SK-N-SH (cell line): Measurements from ENCODE around the gene TRAK1. TPM values are rescaled to one million over a fixed set of nuclear protein-coding genes. Genes with fewer than 3 reads are reported as not detected.

ENCODE experiments used
- CTCF ChIA-PET: fragments of 300-600, 350-600 bp; formaldehyde crosslinking; extraction: SDS; loops from one replicate; lab custom pipeline; 2021; lab: Yijun Ruan, JAX
- POLR2A ChIA-PET: fragments of 350-600 bp; sonication (Branson Sonifier 250); formaldehyde crosslinking; extraction: SDS; loops from one replicate; lab custom pipeline; 2020; ENCODE audit warnings: antibody characterized with exemption, inconsistent platforms; lab: Yijun Ruan, JAX
- DNase-seq: peaks from one replicate; pipeline ENCODE4 v3.0.0; 2012
- H2AFZ ChIP-seq: fragments of 200-600 bp; sonication (generic); 2 replicates; pipeline ENCODE4 v1.8.1; 2016; ENCODE audit warnings: antibody characterized with exemption, mild to moderate bottlenecking, low read depth
- H3F3A ChIP-seq: fragments of 200-600 bp; sonication (generic); replicated peaks from 2 replicates; pipeline ENCODE3; 2016; ENCODE audit warnings: antibody characterized with exemption, mild to moderate bottlenecking; ENCODE audit not compliant: insufficient read depth
- H3K27ac ChIP-seq, 2 experiments: fragments of 200-500 bp in 1 of 2; fragments of 200-600 bp in 1 of 2; sonication (Bioruptor generic) in 1 of 2; sonication (generic), shearing (Covaris generic) in 1 of 2; 2 replicates each; pipeline versions ENCODE4 v1.5.1 to v1.6.1; 2014 to 2016; ENCODE audit warnings: low read depth in 2 of 2, inconsistent platforms in 1 of 2, low read length in 1 of 2, mild to moderate bottlenecking in 1 of 2, mixed read lengths in 1 of 2
- H3K27me3 ChIP-seq: fragments of 200-600 bp; sonication (generic), shearing (Covaris generic); 2 replicates; pipeline ENCODE4 v1.6.1; 2016; ENCODE audit warnings: mixed run types; ENCODE audit not compliant: insufficient read depth
- H3K36me3 ChIP-seq, 2 experiments: fragments of 200-500 bp in 1 of 2; fragments of 200-600 bp in 1 of 2; sonication (Bioruptor generic) in 1 of 2; sonication (generic) in 1 of 2; replicated peaks in 1 of 2; 2 replicates each; pipeline versions ENCODE3 to v1.5.1; 2014 to 2016; ENCODE audit warnings: low read length in 1 of 2, mild to moderate bottlenecking in 1 of 2; ENCODE audit not compliant: insufficient read depth in 2 of 2, control insufficient read depth in 1 of 2
- H3K4me1 ChIP-seq, 2 experiments: fragments of 200-500 bp in 1 of 2; fragments of 200-600 bp in 1 of 2; sonication (Bioruptor generic) in 1 of 2; sonication (generic), shearing (Covaris generic) in 1 of 2; 2 replicates each; pipeline versions ENCODE4 v1.5.1 to v1.6.1; 2014 to 2016; ENCODE audit warnings: low read depth in 1 of 2, low read length in 1 of 2, mixed run types in 1 of 2; ENCODE audit not compliant: insufficient read depth in 2 of 2, control insufficient read depth in 1 of 2
- H3K4me2 ChIP-seq: fragments of 200-600 bp; sonication (generic), shearing (Covaris generic); 2 replicates; pipeline ENCODE4 v1.6.1; 2017; ENCODE audit warnings: mixed run types
- H3K4me3 ChIP-seq, 2 experiments: fragments of 200-500 bp in 1 of 2; fragments of 200-600 bp in 1 of 2; sonication (Bioruptor generic) in 1 of 2; sonication (generic), shearing (Covaris generic) in 1 of 2; 2 replicates each; pipeline versions ENCODE4 v1.5.1 to v1.8.1; 2014 to 2016; ENCODE audit warnings: low read depth in 2 of 2, inconsistent platforms in 1 of 2, low read length in 1 of 2, mild to moderate bottlenecking in 1 of 2, mixed read lengths in 1 of 2, moderate library complexity in 1 of 2
- H3K79me2 ChIP-seq: fragments of 200-600 bp; sonication (generic); 2 replicates; pipeline ENCODE4 v1.8.1; 2017; ENCODE audit warnings: mild to moderate bottlenecking; ENCODE audit not compliant: insufficient read depth
- H3K9ac ChIP-seq: fragments of 200-600 bp; sonication (generic); 2 replicates; pipeline ENCODE4 v1.6.1; 2017; ENCODE audit warnings: mixed run types
- H3K9me2 ChIP-seq: fragments of 200-600 bp; sonication (generic); 2 replicates; pipeline ENCODE4 v1.6.1; 2017; ENCODE audit warnings: mixed run types
- H3K9me3 ChIP-seq: fragments of 200-600 bp; sonication (generic); 2 replicates; pipeline ENCODE4 v1.6.1; 2017; ENCODE audit warnings: mixed run types, mild to moderate bottlenecking, moderate library complexity
- H4K20me1 ChIP-seq: fragments of 200-600 bp; sonication (generic); 2 replicates; pipeline ENCODE4 v1.6.1; 2017; ENCODE audit warnings: mild to moderate bottlenecking, mixed run types; ENCODE audit not compliant: insufficient read depth
- CHD2 ChIP-seq: fragments of 150-350 bp; IDR thresholded peaks from 2 replicates; pipeline ENCODE4 v1.6.1; 2018; ENCODE audit warnings: low read length; ENCODE audit not compliant: partially characterized antibody
- CTCF ChIP-seq: fragments of 200-600 bp; sonication (generic); IDR thresholded peaks from 2 replicates; pipeline ENCODE4 v1.6.1; 2017; ENCODE audit warnings: antibody characterized with exemption, mild to moderate bottlenecking, moderate library complexity
- EZH2phosphoT487 ChIP-seq: fragments of 200-600 bp; sonication (generic); IDR thresholded peaks from 2 replicates; pipeline ENCODE4 v1.6.1; 2017; ENCODE audit warnings: low read depth, mixed run types, mild to moderate bottlenecking, antibody characterized with exemption, moderate library complexity, borderline replicate concordance
- FOSL2 ChIP-seq: IDR thresholded peaks from 2 replicates; pipeline ENCODE4 v1.4.0; 2012; ENCODE audit warnings: low read depth, mild to moderate bottlenecking, moderate library complexity, borderline replicate concordance
- FOXM1 ChIP-seq: IDR thresholded peaks from 2 replicates; pipeline ENCODE4 v1.4.0; 2012; ENCODE audit warnings: low read depth, mild to moderate bottlenecking
- GABPA ChIP-seq: IDR thresholded peaks from 2 replicates; pipeline ENCODE4 v1.4.0; 2012; ENCODE audit warnings: low read depth, mild to moderate bottlenecking
- GATA2 ChIP-seq: sonication (generic); formaldehyde crosslinking; IDR thresholded peaks from 2 replicates; pipeline ENCODE4 v1.5.0; 2020; ENCODE audit warnings: mild to moderate bottlenecking, missing genetic modification reagents
- MAX ChIP-seq: IDR thresholded peaks from 2 replicates; pipeline ENCODE4 v1.4.0; 2012; ENCODE audit warnings: low read depth
- NRF1 ChIP-seq: IDR thresholded peaks from 2 replicates; pipeline ENCODE4 v1.6.1; 2012; ENCODE audit warnings: low read depth, mild to moderate bottlenecking, low read length
- PBX3 ChIP-seq: IDR thresholded peaks from 2 replicates; pipeline ENCODE4; 2012
- POLR2AphosphoS5 ChIP-seq: IDR thresholded peaks from 2 replicates; pipeline ENCODE4 v1.6.1; 2012; ENCODE audit warnings: low read depth, low read length
- RAD21 ChIP-seq: IDR thresholded peaks from 2 replicates; pipeline ENCODE4 v1.6.1; 2012; ENCODE audit warnings: mild to moderate bottlenecking, low read length
- REST ChIP-seq: IDR thresholded peaks from 2 replicates; pipeline ENCODE4 v1.6.1; 2012; ENCODE audit warnings: mild to moderate bottlenecking, low read depth, low read length, moderate library complexity
- RFX5 ChIP-seq: IDR thresholded peaks from 2 replicates; pipeline ENCODE4 v1.6.1; 2012; ENCODE audit warnings: mild to moderate bottlenecking, improper control_type of control experiment, low read length
- RXRA ChIP-seq: IDR thresholded peaks from 2 replicates; pipeline ENCODE4 v1.4.0; 2012; ENCODE audit warnings: low read depth, mild to moderate bottlenecking, borderline replicate concordance
- SIN3A ChIP-seq: IDR thresholded peaks from 2 replicates; pipeline ENCODE4 v1.6.1; 2012; ENCODE audit warnings: low read depth, mild to moderate bottlenecking, low read length, moderate library complexity, borderline replicate concordance
- SMC3 ChIP-seq: IDR thresholded peaks from 2 replicates; pipeline ENCODE4 v1.6.1; 2012; ENCODE audit warnings: low read depth, low read length, improper control_type of control experiment
- TEAD4 ChIP-seq: IDR thresholded peaks from 2 replicates; pipeline ENCODE4 v1.4.0; 2012; ENCODE audit warnings: mild to moderate bottlenecking, borderline replicate concordance; ENCODE audit not compliant: insufficient read depth
- USF2 ChIP-seq: fragments of 150-350 bp; IDR thresholded peaks from 2 replicates; pipeline ENCODE4 v1.6.1; 2017; ENCODE audit warnings: antibody characterized with exemption, low read length, low read depth, borderline replicate concordance
- YY1 ChIP-seq: IDR thresholded peaks from 2 replicates; pipeline ENCODE4 v1.4.0; 2012; ENCODE audit warnings: low read depth, mild to moderate bottlenecking
- WGBS: methylation state at CpG from one replicate; pipeline ENCODE4 v1.1.6; 2017; ENCODE audit warnings: low lambda C conversion rate; 5-methylcytosine and 5-hydroxymethylcytosine counted together
- polyA plus RNA-seq, 3 experiments: library from polyadenylated mRNA; depleted of rRNA; stranded (reverse); fragments of >200 nt; gene quantifications; 2 replicates each; pipeline ENCODE4 v1.2.3, GENCODE V29; 2012

Gene TRAK1
- polyA plus RNA-seq, 1 of the 3 experiments (the other 2 are of a cell fraction), result 12.5 TPM

- H3K79me2 ChIP-seq, result 0 out of 2 replicates have a peak, but pooled peaks cover 4% of the 10 kb centered on the region
- peaks cover 0 to 3% of the 10 kb centered on the region in 2 experiments for H3K36me3 ChIP-seq
- no peak overlapping the region for H3K9ac ChIP-seq
- no peak overlapping the region for H3K4me2 ChIP-seq
- no peak overlapping the region for H3K4me3 ChIP-seq
- CTCF ChIA-PET, result interaction anchor here (0.9 to 7.3 kb wide), 14 partner anchors 11 to 202 kb away, joined by 3 to 121 read pairs (median 10); no protein-coding TSS in a partner anchor
- DNase-seq, result no peak
- no peaks in the 10 kb centered on the region for H3F3A ChIP-seq
- no peaks in the 10 kb centered on the region for H3K9me3 ChIP-seq
- no peaks in the 10 kb centered on the region for H3K9me2 ChIP-seq
- H3K4me1 ChIP-seq, result peaks cover 3 to 10% of the 10 kb centered on the region in 2 experiments; a peak in 3 of 4 replicates
- no peak overlapping the region for H3K27ac ChIP-seq
- H4K20me1 ChIP-seq, result no peaks in the 10 kb centered on the region
- TF ChIP-seq FOSL2 (no peak), PBX3 (no peak), RFX5 (no peak), CHD2 (no peak), TEAD4 (no peak), MAX (no peak), GATA2 (CRISPR knock-in tag) (no peak), SMC3 (no peak), EZH2phosphoT487 (no peak), POLR2AphosphoS5 (no peak), RAD21 (no peak)
- POLR2A ChIA-PET, result no interaction called here
- WGBS, result 83% methylated on average over 4 of the region's 4 CpGs
- no peak overlapping the region for H2AFZ ChIP-seq
- no peaks in the 10 kb centered on the region for H3K27me3 ChIP-seq
Measured at GRCh38 chr3:42101048-42101447, 9.9 kb downstream of the TRAK1 start.

GRCh38 chr3:42101481-42101880 is 10.3 kb downstream of the TRAK1 start:
- Histone ChIP-seq H3K4me3 (no peak overlapping the region), H3K9ac (no peak overlapping the region), H3K79me2 (0 out of 2 replicates have a peak, but pooled peaks cover 4% of the 10 kb centered on the region), H3K4me1 (peaks cover 3 to 10% of the 10 kb centered on the region in 2 experiments; a peak in 3 of 4 replicates), H2AFZ (no peak overlapping the region), H3K27ac (no peak overlapping the region), H3K36me3 (peaks cover 0 to 3% of the 10 kb centered on the region in 2 experiments), H3K4me2 (no peak overlapping the region), H3K9me2 (no peaks in the 10 kb centered on the region), H4K20me1 (no peaks in the 10 kb centered on the region), H3K9me3 (no peaks in the 10 kb centered on the region), H3F3A (no peaks in the 10 kb centered on the region), H3K27me3 (no peaks in the 10 kb centered on the region)
- POLR2A ChIA-PET, result no interaction called here
- CTCF ChIA-PET, result interaction anchor here (1.4 to 7.3 kb wide), 8 partner anchors 10 to 209 kb away, joined by 3 to 121 read pairs (median 13); no protein-coding TSS in a partner anchor
- WGBS, result 60% methylated on average over 1 of the region's 1 CpG
- no peak for DNase-seq
- TF ChIP-seq YY1 (no peak), GABPA (no peak), SIN3A (no peak), NRF1 (no peak), EZH2phosphoT487 (no peak), POLR2AphosphoS5 (no peak), USF2 (no peak), FOXM1 (no peak), CHD2 (no peak), RXRA (no peak), CTCF (no peak), REST (no peak), RAD21 (no peak)
